HG03457 (cell line): ENCODE data around the gene PLA2G1B.

ENCODE experiments used
- ATAC-seq: cut with Tn5 transposase; IDR thresholded peaks from one replicate; pipeline ENCODE4 v1.9.1; 2021; ENCODE audit warnings: moderate number of reproducible peaks; ENCODE audit not compliant: unreplicated experiment

Gene PLA2G1B

DNA sequence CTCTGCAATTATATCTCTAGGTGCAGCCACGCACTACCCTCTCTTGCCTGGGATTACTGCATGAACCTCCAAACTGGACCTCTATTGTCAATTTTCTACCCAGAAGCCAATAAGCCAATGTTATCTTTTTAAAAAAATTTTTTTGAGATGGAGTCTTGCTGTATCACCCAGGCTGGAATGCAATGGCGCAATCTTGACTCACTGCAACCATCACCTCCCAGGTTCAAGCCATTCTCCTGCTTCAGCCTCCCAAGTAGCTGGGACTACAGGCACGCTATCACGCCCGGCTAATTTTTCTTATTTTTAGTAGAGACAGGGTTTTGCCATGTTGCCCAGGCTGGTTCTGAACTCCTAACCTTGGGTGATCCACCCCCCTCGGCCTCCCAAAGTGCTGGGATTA is 50.8 kb downstream of the PLA2G1B start:
- ATAC-seq, result no peak
